HG03108 (cell line): ENCODE data around the gene NPR2.

ENCODE experiments used
- ATAC-seq: cut with Tn5 transposase; IDR thresholded peaks from one replicate; pipeline ENCODE4 v1.9.1; 2021; ENCODE audit warnings: moderate library complexity; ENCODE audit not compliant: unreplicated experiment

NPR2 gene

DNA sequence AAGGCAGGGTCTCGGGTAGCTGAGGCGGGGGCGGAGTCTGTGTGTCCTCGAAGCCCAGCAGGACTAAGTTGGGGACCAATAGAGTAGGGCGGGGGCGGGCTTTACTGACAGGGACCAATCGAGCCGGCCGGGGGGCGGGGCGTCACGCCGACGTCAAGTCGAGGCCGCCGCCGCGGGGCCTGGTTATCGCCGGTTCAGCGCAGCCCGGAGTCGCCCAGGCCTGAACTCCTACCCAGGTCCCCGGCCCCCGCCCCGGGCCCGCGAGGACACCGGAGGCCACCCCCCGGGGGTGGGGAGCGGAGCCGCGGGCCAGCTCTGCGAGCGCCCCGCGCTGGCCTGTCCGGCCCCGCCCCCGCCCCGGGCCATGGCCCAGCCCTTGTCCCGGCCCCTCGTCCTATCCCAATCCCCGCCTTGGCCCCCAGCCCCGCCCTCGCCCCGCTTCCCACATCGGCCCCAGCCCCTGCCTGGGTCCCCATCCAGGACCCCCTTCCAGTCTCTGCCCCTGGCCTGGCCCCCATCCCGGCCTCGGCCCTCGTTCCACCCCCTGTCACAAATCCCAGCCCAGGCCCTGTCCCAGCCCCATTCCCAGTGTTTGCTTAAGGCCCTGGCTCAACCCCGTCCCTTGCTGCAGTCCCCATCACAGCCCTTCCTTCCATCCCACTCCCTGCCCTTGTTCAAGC is 37.8 kb downstream of the NPR2 start, which contains the start of gene TMEM8B:
Gene TMEM8B, plus strand, starts transcription at position 145 of the 680 bp plus-strand sequence. Its CDS starts 220 bp downstream, at position 365.
- ATAC-seq = peak; percentile 71

DNA sequence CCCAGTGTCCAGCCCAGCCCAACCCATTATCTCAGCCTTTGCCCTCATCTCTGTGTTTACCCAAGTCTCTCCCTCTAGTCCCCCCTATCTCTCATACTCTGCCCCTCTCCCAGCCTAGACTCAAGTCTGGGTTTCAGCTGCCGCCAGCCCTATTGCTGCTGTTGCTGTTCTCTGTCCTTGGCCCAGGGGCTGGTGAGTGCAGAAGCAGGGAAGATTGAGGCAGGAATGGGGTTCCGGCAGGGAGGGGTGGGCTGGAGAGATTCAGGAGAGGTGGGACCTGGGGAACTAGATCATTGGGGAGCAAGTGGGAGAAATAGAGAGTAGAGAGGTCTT is 38.3 kb downstream of the NPR2 start:
- no peak for ATAC-seq

DNA sequence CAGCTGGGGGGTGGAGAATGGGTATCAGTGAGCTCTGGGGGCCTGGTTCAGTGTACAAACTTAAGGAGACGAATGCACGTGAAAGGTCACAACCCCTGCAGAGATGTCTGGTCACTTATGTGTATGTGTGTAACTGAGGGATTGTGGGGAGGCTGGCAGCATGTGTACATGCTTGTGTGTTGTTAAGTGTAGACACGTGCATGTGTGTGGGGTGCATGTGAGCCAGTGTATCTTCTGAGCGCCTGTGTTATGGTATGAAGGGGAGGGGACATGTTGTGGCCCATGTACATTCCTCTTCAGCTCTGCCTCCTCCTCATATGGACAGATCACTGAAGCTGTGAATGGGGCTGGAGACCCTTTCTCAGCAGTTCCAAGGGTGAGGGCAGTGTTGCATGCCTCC is 39.6 kb downstream of the NPR2 start:
- no peak for ATAC-seq

DNA sequence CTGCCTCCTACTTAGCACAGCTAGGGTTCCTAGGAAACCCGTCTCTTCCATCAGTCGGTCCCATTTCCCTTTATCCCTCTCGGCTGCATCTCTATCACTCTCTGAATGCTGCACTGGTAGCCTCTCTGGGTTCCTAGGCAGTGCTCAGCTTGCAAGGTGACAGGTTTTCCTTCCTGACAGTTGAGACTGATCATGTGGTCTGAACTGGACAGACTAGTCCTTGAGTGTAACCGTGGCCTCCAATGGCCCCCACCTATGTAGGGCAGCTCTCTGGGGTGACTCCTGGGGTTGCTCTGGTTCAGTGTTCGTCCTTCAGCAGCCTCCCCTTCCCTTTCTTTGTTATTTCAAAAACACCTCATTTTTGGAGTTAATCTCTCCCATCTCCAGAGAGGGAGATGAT is 41.4 kb downstream of the NPR2 start:
- no peak for ATAC-seq

DNA sequence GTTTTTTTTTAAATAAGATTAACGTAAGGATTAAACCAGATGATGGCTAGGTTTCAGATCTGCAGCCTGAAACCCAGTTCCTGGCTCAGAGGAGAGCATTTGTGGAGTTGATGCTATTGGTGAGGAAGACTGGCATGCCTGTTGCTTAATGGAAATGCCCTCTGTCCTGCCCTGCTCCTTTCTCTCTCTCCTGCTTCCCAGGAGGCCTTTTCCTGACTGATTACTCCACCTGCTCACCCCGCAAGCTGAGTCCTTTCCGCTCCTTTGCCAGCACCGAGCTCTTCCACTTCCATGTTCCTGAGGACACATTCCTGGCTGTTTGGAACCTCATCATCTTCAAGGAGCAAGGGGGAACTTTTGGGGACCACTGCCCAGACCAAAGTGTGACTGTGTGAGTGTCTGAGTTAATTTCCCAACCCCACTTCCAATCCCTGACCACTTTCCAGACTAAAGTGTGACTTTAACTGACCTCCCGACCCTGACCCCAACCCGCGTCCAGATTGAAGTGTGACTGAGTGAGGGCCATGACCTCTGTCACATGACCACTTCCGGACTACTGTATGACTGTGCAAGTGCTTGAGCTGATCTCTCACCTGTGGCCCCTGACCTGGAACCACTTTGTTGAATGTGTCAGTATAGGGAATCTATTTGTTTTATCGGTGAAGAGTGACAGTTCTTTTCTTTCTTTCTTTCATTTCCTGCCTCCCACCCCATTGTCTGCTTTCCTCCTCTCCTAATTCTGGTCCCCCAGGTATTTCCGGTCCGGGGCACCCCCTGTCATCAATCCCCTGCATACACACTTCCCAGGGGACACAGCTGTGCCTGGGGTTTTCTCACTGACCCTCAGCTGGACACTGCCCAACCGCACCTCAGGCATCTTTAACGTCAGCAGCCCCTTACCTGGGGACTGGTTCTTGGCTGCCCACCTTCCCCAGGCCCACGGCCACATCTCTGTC is 43.1 kb downstream of the NPR2 start:
- ATAC-seq = no peak

DNA sequence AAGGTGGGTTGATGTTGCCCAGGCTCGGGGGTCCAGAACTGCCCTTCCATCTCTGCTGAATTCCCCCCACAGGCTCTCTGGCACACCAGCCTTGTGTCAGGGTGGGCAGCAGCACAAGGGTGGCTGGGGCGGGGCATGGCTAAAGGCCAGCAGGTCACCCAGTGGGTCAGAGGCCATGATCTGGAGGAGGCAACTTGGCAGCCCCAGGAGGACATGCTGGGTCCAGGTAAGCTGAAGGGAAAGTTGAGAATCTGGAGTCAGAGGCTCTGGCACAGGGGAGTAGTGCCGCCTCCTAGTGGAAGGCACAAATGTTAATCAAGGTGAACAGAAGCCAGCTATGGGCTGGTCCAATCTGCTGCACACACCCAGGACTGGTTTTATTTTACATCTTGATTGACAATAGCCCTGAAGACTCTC is 43.8 kb downstream of the NPR2 start:
- ATAC-seq = no peak

DNA sequence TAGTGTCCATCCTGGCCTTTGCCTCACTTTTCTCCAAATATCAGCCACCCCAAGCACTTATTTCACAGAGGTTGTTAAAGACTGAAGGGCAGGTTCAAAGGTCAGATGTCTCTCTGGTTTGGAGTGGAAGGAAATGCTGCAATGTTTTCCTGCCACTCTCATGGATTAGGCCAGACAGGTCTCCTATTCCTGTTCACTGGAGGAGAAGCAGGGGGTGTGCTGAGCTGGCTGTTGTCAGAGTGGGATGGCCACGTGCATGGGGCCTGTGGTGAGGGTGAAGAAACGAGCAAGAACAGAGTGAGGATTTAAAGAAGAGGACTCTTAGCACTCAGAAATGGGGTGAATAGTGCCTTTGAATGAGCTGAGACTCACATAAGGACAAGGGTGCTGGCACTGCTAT is 44.4 kb downstream of the NPR2 start:
- ATAC-seq = no peak

DNA sequence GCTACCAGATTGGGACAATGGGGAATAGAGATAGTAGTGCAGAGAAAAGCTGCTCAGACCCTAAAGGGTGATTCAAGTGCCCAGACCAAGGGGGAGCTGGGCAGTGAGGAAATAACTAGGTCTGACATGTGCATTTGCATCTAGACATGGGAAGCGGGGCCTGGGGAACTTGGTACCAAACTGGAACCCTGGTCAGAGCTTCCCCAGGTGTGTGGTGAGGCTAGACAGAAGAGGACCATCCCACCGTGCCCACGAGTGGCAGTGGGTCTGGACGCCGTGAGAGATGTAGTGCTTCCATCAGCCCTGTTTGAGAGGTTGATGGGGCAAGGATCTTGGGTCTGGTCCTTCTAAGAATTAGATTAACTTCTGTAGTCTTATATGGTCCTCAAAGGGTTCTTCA is 45.2 kb downstream of the NPR2 start:
- ATAC-seq = no peak

DNA sequence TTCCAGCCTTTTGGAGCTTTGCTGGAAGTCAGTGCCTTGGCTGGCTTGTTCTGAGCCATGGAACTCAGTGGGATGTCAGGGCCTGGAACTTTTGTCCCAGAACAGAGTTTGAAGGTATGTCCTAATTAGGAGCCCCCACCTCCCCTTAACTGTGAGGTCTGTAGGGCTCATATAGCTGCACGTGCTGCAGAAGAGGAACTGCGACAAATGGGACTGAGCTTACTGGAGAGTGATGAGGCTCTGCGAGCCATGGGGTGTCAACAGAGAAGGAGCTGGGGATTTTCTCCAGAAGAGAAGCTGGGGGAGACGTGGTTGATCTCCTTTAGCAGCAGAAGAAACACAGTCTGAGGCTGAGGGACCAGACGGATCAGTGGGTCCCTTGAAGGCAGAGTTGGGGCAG is 48.5 kb downstream of the NPR2 start:
- ATAC-seq = no peak

DNA sequence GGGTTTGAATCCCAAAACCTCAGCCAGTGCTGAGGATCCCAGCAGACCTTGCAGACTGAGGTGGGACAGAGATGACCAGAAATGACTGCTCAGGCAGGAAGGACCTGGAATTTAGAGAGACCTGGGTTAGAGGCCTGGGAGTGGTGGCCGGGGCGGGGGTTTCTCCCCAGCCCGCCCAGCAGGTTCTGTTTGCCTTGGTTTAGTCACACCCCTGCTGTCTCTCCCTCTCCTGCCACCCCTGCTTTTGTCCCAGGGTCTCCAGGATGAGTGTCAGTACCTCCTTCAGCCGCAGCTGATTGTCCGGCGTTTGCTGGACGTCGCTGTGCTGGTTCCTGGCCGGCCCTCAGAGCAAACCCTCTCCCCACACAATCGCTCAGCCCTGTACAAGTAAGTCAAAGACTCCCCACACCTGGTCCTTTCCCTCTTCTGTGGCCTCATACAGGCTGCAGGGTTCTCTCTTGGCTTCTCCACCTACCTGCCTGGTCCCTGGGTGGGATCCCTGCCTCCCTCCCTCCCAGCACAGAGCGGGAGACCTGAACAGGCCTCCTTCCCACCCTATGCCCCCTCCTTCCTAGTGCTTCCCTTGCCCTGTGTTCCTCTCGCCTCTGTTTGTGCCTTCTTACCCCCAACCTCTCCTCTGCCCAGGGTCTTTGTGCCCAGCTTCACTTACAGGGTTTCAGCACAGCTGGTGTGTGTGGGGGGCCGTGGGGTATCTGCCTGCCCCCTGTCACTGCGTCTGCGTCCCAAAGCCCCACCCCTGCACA is 49.7 kb downstream of the NPR2 start:
- no peak for ATAC-seq

DNA sequence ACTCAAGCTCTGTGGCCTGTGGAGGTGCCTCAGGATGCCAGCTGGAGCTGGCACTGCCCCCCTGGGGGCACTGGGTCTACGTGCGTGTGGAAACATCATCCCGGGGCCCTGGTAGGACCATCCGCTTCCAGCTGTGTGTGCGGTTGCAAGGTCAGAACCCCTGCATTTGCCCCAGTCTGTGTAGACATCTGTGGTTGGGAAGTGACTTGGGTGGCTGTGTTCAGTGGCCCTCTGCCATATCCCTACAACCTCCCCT is 50.2 kb downstream of the NPR2 start:
- ATAC-seq = no peak

DNA sequence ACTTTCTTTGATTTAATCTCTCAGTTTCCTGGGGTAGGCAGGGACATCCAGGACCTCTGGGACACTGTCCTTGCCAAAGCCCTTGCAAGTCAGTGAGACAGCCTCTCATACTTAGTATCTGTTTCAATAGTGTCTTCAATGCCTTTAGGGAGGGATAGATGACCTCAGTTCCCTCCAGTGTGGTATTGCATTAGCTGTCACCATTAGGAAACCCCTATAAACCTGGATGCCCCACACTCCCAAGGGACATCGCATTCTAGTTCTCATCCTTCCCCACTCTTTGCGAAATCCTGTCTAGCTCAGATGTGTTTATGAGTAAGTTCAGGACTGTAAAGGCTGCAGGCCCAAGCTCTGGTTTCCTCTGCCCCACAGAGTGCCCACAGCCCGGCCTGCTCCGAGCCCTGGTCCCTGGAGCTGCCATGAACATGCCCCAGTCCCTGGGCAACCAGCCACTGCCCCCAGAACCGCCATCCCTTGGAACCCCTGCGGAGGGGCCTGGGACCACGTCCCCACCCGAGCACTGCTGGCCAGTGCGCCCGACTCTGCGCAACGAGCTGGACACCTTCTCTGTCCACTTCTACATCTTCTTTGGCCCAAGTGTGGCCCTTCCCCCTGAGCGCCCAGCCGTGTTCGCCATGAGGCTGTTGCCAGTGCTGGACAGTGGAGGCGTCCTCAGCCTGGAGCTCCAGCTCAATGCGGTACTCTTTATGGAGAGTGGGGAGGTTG is 50.8 kb downstream of the NPR2 start:
- no peak for ATAC-seq

DNA sequence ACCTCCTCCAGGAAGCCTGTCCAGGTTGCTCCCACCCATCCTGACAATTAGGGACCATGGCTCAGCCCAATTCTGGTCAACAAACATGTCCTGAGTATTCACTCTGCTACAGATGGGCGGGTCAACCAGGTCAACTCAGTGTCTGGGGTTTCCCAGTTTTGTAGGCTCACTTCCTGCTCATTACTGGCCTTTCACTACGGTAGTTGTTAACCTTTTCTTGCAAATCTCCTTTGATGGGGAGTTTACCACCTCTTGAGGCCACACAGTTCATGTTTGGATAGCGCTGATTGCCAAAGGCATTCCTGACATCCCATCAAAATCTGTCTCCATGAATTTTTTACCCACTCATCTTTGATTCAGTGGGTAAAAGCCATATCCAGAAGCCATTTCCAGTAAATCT is 51.4 kb downstream of the NPR2 start:
- peak; percentile 81 for ATAC-seq

DNA sequence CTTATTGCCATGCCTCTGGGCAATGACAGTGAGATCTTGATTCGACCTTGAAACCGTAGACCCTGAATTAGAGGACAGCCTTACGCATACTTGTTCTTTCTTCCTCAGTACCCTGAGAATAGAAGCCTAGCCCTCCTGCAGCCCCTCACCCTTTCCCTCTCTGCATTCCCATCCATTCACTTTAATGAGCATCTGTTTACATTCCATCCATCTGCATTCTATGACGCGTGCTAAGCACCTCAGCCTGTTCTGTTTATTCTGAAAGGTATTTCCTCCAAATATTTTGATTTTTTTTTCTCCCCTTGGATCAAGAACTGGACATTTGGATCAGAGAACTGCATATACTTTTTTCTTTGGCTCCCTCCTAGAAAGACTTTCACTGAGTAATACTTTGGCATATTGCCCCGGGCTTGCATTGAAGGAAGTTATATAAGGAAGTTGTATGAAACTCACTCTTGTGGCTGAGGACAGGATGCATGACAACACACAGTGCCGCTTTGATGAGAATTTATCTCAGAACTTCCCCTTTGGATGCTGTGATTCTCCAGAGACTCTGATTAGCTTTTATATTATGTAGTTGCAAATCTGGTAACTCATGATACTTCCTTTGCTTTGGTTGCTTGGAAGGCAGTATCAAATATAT is 53.4 kb downstream of the NPR2 start:
- ATAC-seq = no peak

DNA sequence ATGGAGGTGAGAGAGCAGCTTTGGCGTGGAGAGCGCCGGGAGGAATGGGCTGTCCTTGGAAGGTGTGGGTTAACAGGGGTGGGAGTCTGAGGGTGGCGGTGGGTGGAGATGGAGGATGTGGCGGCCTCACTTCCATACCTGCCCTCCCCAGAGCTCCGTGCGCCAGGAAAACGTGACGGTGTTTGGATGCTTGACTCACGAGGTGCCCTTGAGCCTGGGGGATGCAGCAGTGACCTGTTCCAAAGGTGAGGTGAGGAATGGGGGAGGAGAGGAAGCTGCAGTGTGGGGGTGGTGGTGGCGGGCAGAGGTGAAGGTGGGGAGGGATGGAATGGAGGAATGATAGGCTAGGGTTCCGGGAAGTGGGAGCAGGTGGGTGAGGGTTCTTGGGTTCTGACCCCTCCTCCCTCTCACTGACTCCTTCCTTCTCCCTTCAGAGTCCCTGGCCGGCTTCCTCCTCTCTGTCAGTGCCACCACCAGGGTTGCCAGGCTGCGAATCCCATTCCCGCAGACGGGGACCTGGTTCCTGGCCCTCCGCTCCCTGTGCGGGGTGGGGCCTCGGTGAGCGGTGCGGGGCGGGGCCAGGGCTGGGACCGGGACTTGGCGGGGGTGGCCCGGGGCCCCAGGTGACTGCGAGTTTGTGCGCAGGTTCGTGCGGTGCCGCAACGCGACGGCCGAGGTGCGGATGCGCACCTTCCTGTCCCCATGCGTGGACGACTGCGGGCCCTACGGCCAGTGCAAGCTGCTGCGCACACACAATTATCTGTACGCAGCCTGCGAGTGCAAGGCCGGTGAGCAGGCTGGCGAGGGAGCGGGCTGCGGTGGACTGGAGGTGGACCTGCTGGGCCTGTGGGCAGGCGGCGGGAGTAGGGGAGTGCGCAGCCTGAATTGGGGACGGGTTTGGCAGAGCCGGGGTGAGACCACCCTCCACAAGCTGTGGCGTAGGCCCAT is 54.7 kb downstream of the NPR2 start:
- no peak for ATAC-seq

DNA sequence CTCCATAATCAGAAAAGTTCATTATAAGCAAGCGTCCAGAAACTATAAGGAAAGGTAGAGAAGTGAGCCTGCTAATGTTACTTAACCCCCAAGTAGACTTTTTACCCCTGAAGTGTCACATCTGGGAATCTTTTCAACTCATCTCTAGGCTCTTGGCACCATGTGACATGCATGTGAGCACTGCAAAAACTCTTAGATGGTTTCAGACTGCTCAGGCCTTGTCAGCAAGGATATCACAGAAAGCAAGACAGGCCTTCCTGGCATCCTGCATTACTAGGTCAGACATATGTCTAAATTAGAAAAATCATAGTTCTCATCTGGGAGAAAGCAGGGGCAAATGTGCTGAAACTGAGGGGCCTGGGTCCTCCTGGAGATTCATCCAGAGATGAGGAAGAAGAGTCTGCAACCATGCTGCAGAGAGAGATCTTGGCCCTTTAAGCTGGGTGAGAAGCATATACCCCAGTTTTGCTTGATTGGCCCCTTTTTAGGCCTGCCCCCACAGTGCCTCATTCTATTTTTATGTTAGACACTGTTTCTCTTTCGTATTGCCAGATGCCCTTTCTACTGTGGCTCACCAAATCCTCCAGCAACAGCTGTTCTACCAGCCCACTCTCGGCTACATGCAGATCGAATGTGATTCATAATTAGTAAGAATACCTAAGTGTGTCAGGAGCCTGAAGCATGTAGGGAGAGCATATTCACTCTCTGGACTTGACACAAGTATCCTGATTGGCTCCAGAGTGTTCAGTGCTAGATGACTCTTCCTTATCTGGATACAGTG is 56.6 kb downstream of the NPR2 start:
- peak; percentile 90 for ATAC-seq

DNA sequence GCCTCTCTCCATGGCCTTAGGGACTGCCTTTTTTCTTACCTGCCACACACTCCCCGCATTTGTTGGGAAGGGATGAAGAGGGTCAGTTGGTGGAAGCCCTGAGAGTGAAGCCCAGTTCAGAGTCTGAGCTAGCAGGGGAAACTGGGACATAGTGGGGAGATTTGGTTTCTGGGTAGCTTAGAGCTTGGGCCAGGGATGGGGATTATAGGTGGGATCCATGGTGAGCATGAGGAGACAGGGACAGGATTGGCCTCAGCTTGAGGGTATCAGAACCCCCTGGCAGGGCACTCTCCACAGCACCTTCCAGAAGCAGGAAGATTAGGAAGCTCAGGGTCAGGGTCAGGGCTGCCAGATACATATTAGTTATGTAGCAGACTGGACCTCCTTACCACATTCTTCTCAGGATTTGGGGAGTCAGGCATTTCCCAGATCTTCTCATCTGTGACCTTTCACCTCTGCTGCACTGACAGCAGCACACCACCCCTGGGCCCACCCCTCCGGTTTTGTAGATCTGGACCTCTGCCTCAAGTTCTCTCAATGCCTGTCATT is 61.0 kb downstream of the NPR2 start:
- no peak for ATAC-seq
